Measurements from ENCODE around the gene WEE2. TPM values are rescaled to one million over a fixed set of nuclear protein-coding genes. Genes with fewer than 3 reads are reported as not detected.

Gene WEE2
- total RNA-seq, 6 experiments from 2014 or later: not detected

- no peak for TF ChIP-seq POLR2A (IDR thresholded peaks at IDR 0.05)
- TF ChIP-seq, protein P1, sequence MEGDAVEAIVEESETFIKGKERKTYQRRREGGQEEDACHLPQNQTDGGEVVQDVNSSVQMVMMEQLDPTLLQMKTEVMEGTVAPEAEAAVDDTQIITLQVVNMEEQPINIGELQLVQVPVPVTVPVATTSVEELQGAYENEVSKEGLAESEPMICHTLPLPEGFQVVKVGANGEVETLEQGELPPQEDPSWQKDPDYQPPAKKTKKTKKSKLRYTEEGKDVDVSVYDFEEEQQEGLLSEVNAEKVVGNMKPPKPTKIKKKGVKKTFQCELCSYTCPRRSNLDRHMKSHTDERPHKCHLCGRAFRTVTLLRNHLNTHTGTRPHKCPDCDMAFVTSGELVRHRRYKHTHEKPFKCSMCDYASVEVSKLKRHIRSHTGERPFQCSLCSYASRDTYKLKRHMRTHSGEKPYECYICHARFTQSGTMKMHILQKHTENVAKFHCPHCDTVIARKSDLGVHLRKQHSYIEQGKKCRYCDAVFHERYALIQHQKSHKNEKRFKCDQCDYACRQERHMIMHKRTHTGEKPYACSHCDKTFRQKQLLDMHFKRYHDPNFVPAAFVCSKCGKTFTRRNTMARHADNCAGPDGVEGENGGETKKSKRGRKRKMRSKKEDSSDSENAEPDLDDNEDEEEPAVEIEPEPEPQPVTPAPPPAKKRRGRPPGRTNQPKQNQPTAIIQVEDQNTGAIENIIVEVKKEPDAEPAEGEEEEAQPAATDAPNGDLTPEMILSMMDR (IDR thresholded peaks at IDR 0.05): no peak
- Histone ChIP-seq H3K4me3 (no peak overlapping the region), H3K36me3 (peaks cover 0 to 4% (median 0%) of the 10 kb centered on the region in 4 donors), H3K4me1 (no peaks in the 10 kb centered on the region), H3K9me3 (no peaks in the 10 kb centered on the region), H3K27ac (no peak overlapping the region), H3K27me3 (no peaks in the 10 kb centered on the region)
- DNase-seq (no peak), ATAC-seq (peak in 2 of 4 donors; percentile 33 to 46)
- WGBS (ENCODE audit: insufficient coverage, low coverage, low lambda C conversion rate, missing lambda C conversion rate): 80% methylated on average over 6 of the region's 6 CpGs
- intact Hi-C loops (cut with DNase I): no loop called here
Observed at GRCh38 chr7:141675436-141676215, 32.5 kb upstream of the WEE2 start.

DNA sequence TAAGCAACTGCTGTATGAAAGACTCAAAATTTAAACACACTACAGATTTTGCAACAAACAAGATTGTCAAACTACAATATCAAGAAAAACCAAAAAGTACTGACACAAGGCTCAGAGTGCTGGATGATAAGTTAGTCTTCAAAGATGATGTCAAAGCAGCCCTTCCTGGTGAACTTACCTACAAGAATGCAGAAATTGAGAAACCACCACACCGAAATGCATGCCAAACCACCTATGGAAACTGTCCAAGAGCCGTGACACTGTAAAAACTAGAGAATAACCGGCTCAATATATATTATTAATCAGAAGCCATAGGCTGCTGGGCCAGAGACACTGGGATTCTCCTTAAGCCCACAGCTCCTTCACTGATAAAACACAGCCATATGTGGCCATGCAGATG lies 31.5 kb upstream of the WEE2 start:
- WGBS (ENCODE audit: insufficient coverage, low coverage, low lambda C conversion rate, missing lambda C conversion rate): 31% methylated on average over 3 of the region's 3 CpGs
- peaks cover 0 to 4% (median 0%) of the 10 kb centered on the region in 4 donors for H3K36me3 ChIP-seq
- H3K27me3 ChIP-seq: no peaks in the 10 kb centered on the region
- ATAC-seq: no peak
- no peak overlapping the region for H3K4me3 ChIP-seq
- no peaks in the 10 kb centered on the region for H3K9me3 ChIP-seq
- DNase-seq: no peak
- intact Hi-C loops (cut with DNase I): no loop called here
- no peak overlapping the region for H3K27ac ChIP-seq
- no peaks in the 10 kb centered on the region for H3K4me1 ChIP-seq
- TF ChIP-seq POLR2A (IDR thresholded peaks at IDR 0.05): no peak
- TF ChIP-seq, protein P1 (IDR thresholded peaks at IDR 0.05): no peak

- DNase-seq (no peak), ATAC-seq (no peak)
- no peaks in the 10 kb centered on the region for H3K27me3 ChIP-seq
- H3K4me1 ChIP-seq: no peaks in the 10 kb centered on the region
- no peak overlapping the region for H3K27ac ChIP-seq
- H3K4me3 ChIP-seq: no peak overlapping the region
- no peaks in the 10 kb centered on the region for H3K9me3 ChIP-seq
- peaks cover 0 to 6% (median 0%) of the 10 kb centered on the region in 4 donors for H3K36me3 ChIP-seq
- TF ChIP-seq, protein P1 (IDR thresholded peaks at IDR 0.05): no peak
- intact Hi-C loops (cut with DNase I): no loop called here
Observed at GRCh38 chr7:141679014-141679413, 29.1 kb upstream of the WEE2 start.

GRCh38 chr7:141685285-141686023 lies 22.7 kb upstream of the WEE2 start:
- ATAC-seq: peak; percentile 89 to 98 (median 95)
- 66% methylated on average over 16 of the region's 27 CpGs for WGBS (ENCODE audit: insufficient coverage, low coverage, low lambda C conversion rate, missing lambda C conversion rate)

More at GRCh38 chr7:141685285-141686023, 22.7 kb upstream of the WEE2 start:
- H3K36me3 ChIP-seq: peaks cover 0 to 10% (median 0%) of the 10 kb centered on the region in 4 donors
- H3K27me3 ChIP-seq: no peaks in the 10 kb centered on the region
- no peak for TF ChIP-seq POLR2A (IDR thresholded peaks at IDR 0.05)
- TF ChIP-seq, protein P1 (IDR thresholded peaks at IDR 0.05): no peak
- peak overlapping the region in 2 of 3 donors; percentile 56 to 60 for H3K27ac ChIP-seq
- intact Hi-C loops (cut with DNase I): no loop called here
- peaks cover 0 to 44% (median 10%) of the 10 kb centered on the region in 4 donors for H3K4me1 ChIP-seq
- DNase-seq: peak; percentile 60 to 86 (median 82)
- H3K9me3 ChIP-seq: peaks cover 0 to 3% (median 0%) of the 10 kb centered on the region in 4 donors
- no peak overlapping the region for H3K4me3 ChIP-seq
